Sigmoid colon (tissue), 4 donors: ENCODE measurements around the gene PRPF18.

ENCODE experiments used
- EP300 ChIP-seq, 4 donors: sonication (generic); formaldehyde crosslinking; IDR thresholded peaks; one replicate each; pipeline ENCODE4 v1.6.1; 2017; ENCODE audit warnings: antibody characterized with exemption in 4 of 4
- POLR2AphosphoS5 ChIP-seq, 4 donors: sonication (generic); formaldehyde crosslinking; IDR thresholded peaks; one replicate each; pipeline ENCODE4 v1.6.1; 2017; ENCODE audit warnings: antibody characterized with exemption in 4 of 4
- TF ChIP-seq, protein P1 (sequence below), 4 experiments: fragments of 450-650 bp in 3 of 4; fragments of 200-600 bp in 1 of 4; IDR thresholded peaks; one replicate each; pipeline ENCODE4 v1.5.1; 2016 to 2019; ENCODE audit warnings: antibody characterized with exemption in 4 of 4, mild to moderate bottlenecking in 3 of 4, moderate library complexity in 2 of 4

DNA sequence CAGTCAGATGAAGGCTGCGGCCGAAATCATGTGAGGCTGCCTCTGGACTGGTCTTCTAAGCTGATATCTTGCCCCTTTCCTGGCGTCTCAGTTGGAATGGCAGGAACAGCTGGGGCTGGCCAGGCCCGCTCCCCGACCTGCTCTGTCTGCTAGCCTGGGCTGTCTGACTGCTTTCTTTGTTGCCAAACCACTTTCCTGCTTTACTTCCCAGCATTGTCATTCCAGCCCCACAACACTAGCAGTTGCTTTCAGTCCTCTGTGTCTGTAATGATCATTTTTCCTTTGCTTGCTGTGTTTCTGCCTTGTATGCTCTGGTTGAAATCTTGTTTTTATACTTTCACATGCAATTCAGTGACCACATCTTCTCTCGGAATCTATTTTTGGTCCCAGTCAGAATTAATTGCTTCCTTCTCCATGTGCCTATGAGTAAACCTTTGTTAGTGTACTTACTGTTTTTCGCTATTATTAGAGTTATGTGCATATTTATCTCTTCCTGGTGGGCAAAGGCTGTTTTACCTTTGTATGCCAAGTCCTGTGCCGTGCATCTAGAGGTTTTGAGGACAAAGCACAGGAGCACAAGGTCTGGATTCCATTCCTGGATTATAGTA, 21.6 kb downstream of the PRPF18 start:
- TF ChIP-seq POLR2AphosphoS5 (IDR thresholded peaks at IDR 0.05) (no peak), EP300 (IDR thresholded peaks at IDR 0.05) (no peak)
- TF ChIP-seq, protein P1, sequence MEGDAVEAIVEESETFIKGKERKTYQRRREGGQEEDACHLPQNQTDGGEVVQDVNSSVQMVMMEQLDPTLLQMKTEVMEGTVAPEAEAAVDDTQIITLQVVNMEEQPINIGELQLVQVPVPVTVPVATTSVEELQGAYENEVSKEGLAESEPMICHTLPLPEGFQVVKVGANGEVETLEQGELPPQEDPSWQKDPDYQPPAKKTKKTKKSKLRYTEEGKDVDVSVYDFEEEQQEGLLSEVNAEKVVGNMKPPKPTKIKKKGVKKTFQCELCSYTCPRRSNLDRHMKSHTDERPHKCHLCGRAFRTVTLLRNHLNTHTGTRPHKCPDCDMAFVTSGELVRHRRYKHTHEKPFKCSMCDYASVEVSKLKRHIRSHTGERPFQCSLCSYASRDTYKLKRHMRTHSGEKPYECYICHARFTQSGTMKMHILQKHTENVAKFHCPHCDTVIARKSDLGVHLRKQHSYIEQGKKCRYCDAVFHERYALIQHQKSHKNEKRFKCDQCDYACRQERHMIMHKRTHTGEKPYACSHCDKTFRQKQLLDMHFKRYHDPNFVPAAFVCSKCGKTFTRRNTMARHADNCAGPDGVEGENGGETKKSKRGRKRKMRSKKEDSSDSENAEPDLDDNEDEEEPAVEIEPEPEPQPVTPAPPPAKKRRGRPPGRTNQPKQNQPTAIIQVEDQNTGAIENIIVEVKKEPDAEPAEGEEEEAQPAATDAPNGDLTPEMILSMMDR (IDR thresholded peaks at IDR 0.05), result no peak
